ENCODE data around the gene SMKR1.

- TF ChIP-seq CTCF (conservative IDR thresholded peaks at IDR 0.05; ENCODE audit: low read length) (no peak), EZH2phosphoT487 (IDR thresholded peaks at IDR 0.05; ENCODE audit: borderline replicate concordance) (no peak)
These were observed 4.3 kb upstream of the SMKR1 start for GRCh38 chr7:129498021-129498420.

Data from Loucy (cell line).